ENCODE results near the gene CD81.

Gene CD81

DNA sequence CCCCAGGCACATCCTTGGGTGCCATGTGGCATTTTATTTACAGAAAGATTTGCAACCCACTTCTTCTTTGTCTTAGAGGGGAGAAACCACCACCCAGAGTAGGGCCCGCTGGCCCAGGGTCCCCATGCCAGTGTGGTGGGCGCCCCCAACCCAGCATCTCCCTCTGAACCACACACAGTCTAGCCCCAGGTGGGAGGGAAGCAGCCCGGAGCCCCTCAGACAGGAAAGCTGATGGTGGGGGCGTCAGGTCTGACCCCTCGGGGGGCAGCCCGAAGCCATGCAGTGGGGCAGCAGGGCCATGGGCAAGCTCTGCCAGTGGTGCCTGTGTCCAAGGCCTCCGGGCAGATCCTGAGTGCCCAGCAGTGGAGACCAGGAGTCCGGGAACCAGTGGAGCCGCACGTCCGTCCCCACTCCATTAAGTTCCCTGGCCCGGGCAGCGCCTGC is 55.5 kb downstream of the CD81 start:
- TF ChIP-seq, protein P1, sequence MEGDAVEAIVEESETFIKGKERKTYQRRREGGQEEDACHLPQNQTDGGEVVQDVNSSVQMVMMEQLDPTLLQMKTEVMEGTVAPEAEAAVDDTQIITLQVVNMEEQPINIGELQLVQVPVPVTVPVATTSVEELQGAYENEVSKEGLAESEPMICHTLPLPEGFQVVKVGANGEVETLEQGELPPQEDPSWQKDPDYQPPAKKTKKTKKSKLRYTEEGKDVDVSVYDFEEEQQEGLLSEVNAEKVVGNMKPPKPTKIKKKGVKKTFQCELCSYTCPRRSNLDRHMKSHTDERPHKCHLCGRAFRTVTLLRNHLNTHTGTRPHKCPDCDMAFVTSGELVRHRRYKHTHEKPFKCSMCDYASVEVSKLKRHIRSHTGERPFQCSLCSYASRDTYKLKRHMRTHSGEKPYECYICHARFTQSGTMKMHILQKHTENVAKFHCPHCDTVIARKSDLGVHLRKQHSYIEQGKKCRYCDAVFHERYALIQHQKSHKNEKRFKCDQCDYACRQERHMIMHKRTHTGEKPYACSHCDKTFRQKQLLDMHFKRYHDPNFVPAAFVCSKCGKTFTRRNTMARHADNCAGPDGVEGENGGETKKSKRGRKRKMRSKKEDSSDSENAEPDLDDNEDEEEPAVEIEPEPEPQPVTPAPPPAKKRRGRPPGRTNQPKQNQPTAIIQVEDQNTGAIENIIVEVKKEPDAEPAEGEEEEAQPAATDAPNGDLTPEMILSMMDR (conservative IDR thresholded peaks at IDR 0.05; ENCODE audit: low read depth, low read length) = no peak
- no peak for DNase-seq (ENCODE audit: low read depth)
- no peak overlapping the region for H3K4me3 ChIP-seq (ENCODE audit: low read depth, low read length)

DNA sequence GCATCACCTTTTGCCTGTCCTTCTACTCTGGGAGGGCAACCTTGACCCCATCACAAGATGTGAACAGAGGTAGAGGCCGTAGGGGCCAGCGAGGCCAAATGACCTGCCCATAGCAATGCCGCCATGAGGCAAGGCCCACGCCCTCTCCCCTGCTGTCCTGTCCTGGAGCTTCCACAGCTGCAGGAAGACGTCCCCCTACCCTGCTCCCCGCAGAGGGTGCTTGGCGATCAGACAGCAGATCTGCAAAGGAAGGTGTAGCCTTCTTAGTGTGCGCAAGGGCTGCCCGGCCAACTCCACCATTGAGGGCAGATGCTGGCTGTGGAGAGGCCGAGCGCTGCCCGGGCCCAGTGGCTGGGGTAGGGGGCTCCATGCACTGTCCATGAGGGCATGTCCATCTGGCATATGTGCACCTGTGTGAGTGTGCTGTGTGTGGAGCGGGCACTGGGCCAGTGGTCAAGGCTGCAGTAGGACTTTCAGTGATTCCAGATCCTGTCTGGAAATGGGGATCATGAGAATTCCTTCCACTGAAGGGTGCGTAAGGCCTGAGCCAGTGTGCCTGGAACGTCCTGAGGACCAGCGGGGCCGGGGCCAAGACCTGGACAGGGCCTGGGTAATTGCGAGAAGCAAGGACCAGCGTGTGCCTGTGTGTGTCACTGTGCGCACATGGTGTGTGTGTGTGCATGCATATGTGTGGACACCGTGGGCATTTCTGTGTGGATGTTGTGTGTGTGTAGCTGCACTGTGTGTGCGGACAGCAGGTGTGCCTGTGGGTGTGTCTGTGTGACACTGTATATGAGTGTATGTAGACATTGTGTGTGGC is 56.2 kb downstream of the CD81 start:
- no peak for DNase-seq (ENCODE audit: low read depth)
- TF ChIP-seq, protein P1 (conservative IDR thresholded peaks at IDR 0.05; ENCODE audit: low read depth, low read length) = no peak
- no peak overlapping the region for H3K4me3 ChIP-seq (ENCODE audit: low read depth, low read length)

DNA sequence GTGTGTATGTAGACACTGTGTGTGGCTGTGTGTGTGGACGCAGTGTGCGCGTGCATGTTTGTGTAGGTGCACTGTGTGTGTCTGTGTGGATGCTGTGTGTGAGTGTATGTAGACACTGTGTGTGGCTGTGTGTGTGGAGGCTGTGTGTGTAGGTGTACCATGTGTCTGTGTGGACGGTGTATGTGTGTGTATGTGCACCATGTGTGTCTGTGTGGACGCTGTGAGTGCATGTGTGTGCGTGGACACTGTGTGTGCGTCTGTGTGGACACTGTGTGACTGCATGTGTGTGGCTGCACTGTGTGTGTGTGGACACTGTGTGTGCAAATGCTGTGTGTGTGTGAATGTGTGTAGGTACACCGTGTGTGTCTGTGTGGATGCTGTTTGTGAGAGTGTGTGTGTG is 56.9 kb downstream of the CD81 start:
- no peak overlapping the region for H3K4me3 ChIP-seq (ENCODE audit: low read depth, low read length)
- DNase-seq (ENCODE audit: low read depth) = no peak
- TF ChIP-seq, protein P1 (conservative IDR thresholded peaks at IDR 0.05; ENCODE audit: low read depth, low read length) = no peak

DNA sequence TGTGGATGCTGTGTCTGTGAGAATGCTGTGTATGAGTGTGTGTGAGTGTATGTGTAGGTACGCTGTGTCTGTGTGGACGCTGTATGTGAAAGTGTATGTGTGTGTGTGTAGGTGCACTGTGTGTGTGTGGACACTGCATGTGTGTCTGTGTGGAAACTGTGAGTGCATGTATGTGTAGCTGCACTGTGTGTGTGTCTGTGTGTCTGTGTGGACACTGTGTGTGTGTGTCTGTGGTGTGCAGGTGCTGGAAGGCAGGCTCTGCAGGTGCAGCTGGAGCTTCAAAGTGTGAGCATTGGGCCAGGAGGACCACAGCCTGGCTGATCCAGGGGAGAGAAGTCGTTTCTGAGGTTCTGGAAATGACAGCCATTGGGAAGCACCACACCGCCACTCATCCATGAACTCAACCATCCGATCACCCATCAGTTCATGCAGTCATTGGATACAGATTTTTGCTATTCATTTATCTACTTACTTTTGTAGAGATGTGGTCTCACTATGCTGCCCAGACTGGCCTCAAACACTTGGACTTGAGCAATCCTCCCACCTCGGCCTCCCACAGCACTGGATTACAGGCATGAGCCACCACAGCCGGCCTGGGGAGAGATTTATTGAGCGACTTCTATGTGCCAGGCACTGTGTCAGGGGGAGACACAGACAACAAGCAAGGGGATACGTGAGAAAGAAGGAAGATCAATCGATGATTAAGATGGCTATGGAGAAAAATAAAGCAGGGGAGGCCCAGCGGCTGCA is 57.6 kb downstream of the CD81 start:
- no peak overlapping the region for H3K4me3 ChIP-seq (ENCODE audit: low read depth, low read length)
- TF ChIP-seq, protein P1 (conservative IDR thresholded peaks at IDR 0.05; ENCODE audit: low read depth, low read length) = no peak
- no peak for DNase-seq (ENCODE audit: low read depth)

DNA sequence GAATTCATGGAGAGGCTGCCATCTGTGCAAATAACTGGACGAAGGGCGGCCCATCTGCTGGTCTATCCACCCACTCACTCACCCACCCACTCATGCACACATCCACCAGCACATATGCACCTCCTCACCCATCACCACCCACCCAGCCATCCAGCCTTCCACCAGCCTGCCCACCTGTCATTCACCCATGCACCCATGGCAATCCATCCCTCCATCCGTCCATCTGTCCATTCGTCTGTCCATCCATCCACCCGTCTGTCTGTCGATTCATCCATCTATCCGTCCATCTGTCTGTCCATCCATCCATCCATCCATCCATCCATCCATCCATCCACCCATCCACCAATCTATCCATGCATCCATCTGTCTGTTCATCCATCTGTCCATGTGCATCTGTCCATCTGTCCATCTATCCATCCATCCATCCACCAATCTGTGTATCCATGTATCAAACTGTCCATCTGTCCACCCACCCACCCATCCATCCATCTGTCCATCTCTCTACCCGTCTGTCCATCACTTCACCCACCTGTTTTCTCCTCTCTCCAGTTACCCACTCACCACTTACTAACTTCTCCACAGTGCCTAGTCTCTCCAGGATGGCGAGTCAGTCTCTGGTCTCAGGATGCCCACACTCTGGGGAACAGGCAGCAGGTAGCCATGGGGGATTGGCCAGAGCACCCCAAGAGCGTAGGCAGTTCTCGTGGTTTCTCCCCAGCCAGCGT is 58.3 kb downstream of the CD81 start:
- no peak for DNase-seq (ENCODE audit: low read depth)
- no peak overlapping the region for H3K4me3 ChIP-seq (ENCODE audit: low read depth, low read length)
- TF ChIP-seq, protein P1 (conservative IDR thresholded peaks at IDR 0.05; ENCODE audit: low read depth, low read length) = no peak

DNA sequence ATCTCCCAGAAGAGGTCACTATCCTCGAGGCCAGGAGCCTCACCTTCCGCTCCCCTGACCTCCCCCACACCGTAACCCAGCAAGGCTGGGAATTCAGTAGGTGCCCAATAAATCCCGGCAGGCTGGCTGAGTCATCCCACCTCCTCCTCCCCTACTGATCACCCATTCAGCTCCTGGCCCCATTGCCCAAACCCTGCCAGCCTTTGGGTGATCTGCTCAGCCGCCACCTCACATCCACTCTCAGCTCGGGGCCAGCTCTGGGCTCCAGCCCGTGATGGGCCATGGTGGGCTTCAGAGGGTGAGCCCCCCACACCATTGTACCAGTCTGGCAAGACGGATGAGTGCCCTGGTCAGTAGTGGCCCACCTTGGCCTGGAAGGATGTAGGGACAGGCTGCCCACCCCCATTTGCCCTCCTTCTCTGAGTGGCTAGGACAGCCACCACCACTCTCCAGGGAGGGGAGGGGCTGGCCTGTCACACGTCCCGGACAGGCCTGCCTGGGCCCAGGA is 59.0 kb downstream of the CD81 start:
- DNase-seq (ENCODE audit: low read depth) = no peak
- no peak overlapping the region for H3K4me3 ChIP-seq (ENCODE audit: low read depth, low read length)
- TF ChIP-seq, protein P1 (conservative IDR thresholded peaks at IDR 0.05; ENCODE audit: low read depth, low read length) = no peak

Measured in choroid plexus epithelial cell (primary cell).